CD4-positive, alpha-beta T cell (primary cell): ENCODE measurements around the gene NFATC1. TPM values are rescaled to one million over a fixed set of nuclear protein-coding genes. Genes with fewer than 3 reads are reported as not detected.

ENCODE experiments used
- ATAC-seq: fragments of 200-7000 bp; cut with Tn5 transposase; one replicate; pipeline ENCODE4 v1.10.0; 2022; ENCODE audit warnings: mild to moderate bottlenecking; ENCODE audit not compliant: poor library complexity
- CTCF ChIA-PET: fragments of 350-600 bp; sonication (Branson Sonifier 250); formaldehyde crosslinking; loops from one replicate; lab custom pipeline; 2021; ENCODE audit warnings: antibody characterized with exemption, inconsistent platforms; lab: Charles Lee
- POLR2A ChIA-PET: fragments of 350-600 bp; sonication (Branson Sonifier 250); formaldehyde crosslinking; loops from one replicate; lab custom pipeline; 2021; ENCODE audit warnings: antibody characterized with exemption, inconsistent platforms; lab: Charles Lee
- DNase-seq, 14 experiments: peaks; one replicate each; pipeline ENCODE4 v3.0.0-alpha.2; 2013 to 2020; ENCODE audit warnings: mixed read lengths in 2 of 14
- H3K27ac ChIP-seq, 2 donors: one replicate each; pipeline versions ENCODE4 v1.5.1 to v1.7.0; 2013; ENCODE audit warnings: low read length in 2 of 2, low read depth in 1 of 2, mild to moderate bottlenecking in 1 of 2
- H3K27me3 ChIP-seq, 2 experiments: 1 replicate in 1 of 2; 2 replicates in 1 of 2; pipeline versions ENCODE4 v1.6.1 to v1.7.0; 2013; ENCODE audit warnings: low read length in 2 of 2, control low read depth in 1 of 2, mild to moderate bottlenecking in 1 of 2, moderate library complexity in 1 of 2; ENCODE audit not compliant: insufficient read depth in 2 of 2, control insufficient read depth in 1 of 2
- H3K36me3 ChIP-seq: one replicate; pipeline ENCODE4 v1.6.1; 2013; ENCODE audit warnings: low read length, control low read depth; ENCODE audit not compliant: insufficient read depth
- H3K4me1 ChIP-seq: one replicate; pipeline ENCODE4 v1.6.1; 2013; ENCODE audit warnings: low read length, control low read depth; ENCODE audit not compliant: insufficient read depth
- H3K4me3 ChIP-seq: one replicate; pipeline ENCODE4 v1.5.1; 2013; ENCODE audit warnings: mild to moderate bottlenecking, low read length, moderate library complexity
- H3K9me3 ChIP-seq, 2 experiments: 1 replicate in 1 of 2; 2 replicates in 1 of 2; pipeline versions ENCODE4 v1.6.1 to v1.7.0; 2013; ENCODE audit warnings: low read length in 2 of 2, mild to moderate bottlenecking in 2 of 2, control low read depth in 1 of 2, moderate library complexity in 1 of 2; ENCODE audit not compliant: control insufficient read depth in 1 of 2, insufficient read depth in 1 of 2
- H3K27ac Mint-ChIP-seq: one replicate; pipeline ENCODE4 v1.8.0; 2020; ENCODE audit warnings: mixed read lengths
- H3K27me3 Mint-ChIP-seq: one replicate; pipeline ENCODE4 v1.8.0; 2021; ENCODE audit warnings: mixed read lengths
- H3K36me3 Mint-ChIP-seq: one replicate; pipeline ENCODE4 v1.8.0; 2021; ENCODE audit warnings: low read depth, mixed read lengths
- H3K4me1 Mint-ChIP-seq: one replicate; pipeline ENCODE4 v1.8.0; 2021; ENCODE audit warnings: low read depth, mixed read lengths
- H3K4me3 Mint-ChIP-seq: one replicate; pipeline ENCODE4 v1.8.0; 2020; ENCODE audit warnings: mild to moderate bottlenecking, mixed read lengths
- H3K9me3 Mint-ChIP-seq: one replicate; pipeline ENCODE4 v1.8.0; 2020; ENCODE audit warnings: mixed read lengths
- CTCF ChIP-seq: fragments of 200-600 bp; IDR thresholded peaks from one replicate; pipeline ENCODE4 v1.8.0; 2022; ENCODE audit warnings: antibody characterized with exemption, mild to moderate bottlenecking
- intact Hi-C, 2 experiments: fragments of 100-400 bp; cut with DNase I in 1 of 2; cut with micrococcal nuclease in 1 of 2; formaldehyde crosslinking; loops; one replicate each; pipeline versions ENCODE4 v1.15.1 to v1.9.0; 2023 to 2025; cut with DNase I, micrococcal nuclease
- total RNA-seq, 174 experiments: library from RNA in 2 of 174; stranded (reverse) in 2 of 174; gene quantifications; one replicate each; pipeline ENCODE4 v1.2.3 and lab custom pipeline; 2021 to 2026

The NFATC1 gene
- total RNA-seq, 2 experiments from 2014 or later, result 107 to 113 TPM

- no peak overlapping the region for H3K27ac ChIP-seq
- peaks cover 58% of the 10 kb centered on the region for H3K36me3 ChIP-seq
- intact Hi-C loops, result loop anchor here in 1 of 2 experiments (5.0 kb wide), 1 partner anchor 48 kb away; no protein-coding TSS in a partner anchor
- Mint-ChIP-seq H3K36me3 (peaks cover 45% of the 10 kb centered on the region), H3K9me3 (no peaks in the 10 kb centered on the region), H3K27me3 (no peaks in the 10 kb centered on the region), H3K27ac (peak overlapping the region; percentile 59), H3K4me3 (no peak overlapping the region), H3K4me1 (peaks cover 13% of the 10 kb centered on the region)
- H3K27me3 ChIP-seq, result no peaks in the 10 kb centered on the region
- ATAC-seq, result no peak
- peak in 1 of 14 experiments; percentile 0 for DNase-seq
- H3K9me3 ChIP-seq, result peaks cover 0 to 9% of the 10 kb centered on the region in 2 experiments
- ChIA-PET CTCF (no interaction called here), POLR2A (no interaction called here)
- H3K4me1 ChIP-seq, result peaks cover 24% of the 10 kb centered on the region
- H3K4me3 ChIP-seq, result no peak overlapping the region
- no peak for TF ChIP-seq CTCF
These were observed 93.5 kb downstream of the NFATC1 start for GRCh38 chr18:79489051-79489898.

GRCh38 chr18:79489899-79490625, 94.3 kb downstream of the NFATC1 start:
- intact Hi-C loops, result loop anchor here in 1 of 2 experiments (5.0 kb wide), 1 partner anchor 47 kb away; no protein-coding TSS in a partner anchor
- H3K36me3 ChIP-seq, result peaks cover 55% of the 10 kb centered on the region
- H3K4me1 ChIP-seq, result peaks cover 24% of the 10 kb centered on the region
- H3K27me3 Mint-ChIP-seq, result no peaks in the 10 kb centered on the region
- peak in 1 of 14 experiments; percentile 0 for DNase-seq
- ATAC-seq, result no peak
- no peak overlapping the region for H3K27ac ChIP-seq
- no peaks in the 10 kb centered on the region for H3K9me3 Mint-ChIP-seq
- ChIA-PET POLR2A (no interaction called here), CTCF (no interaction called here)
- peaks cover 13% of the 10 kb centered on the region for H3K4me1 Mint-ChIP-seq
- peak overlapping the region; percentile 59 for H3K27ac Mint-ChIP-seq
- H3K9me3 ChIP-seq, result peaks cover 0 to 9% of the 10 kb centered on the region in 2 experiments
- H3K36me3 Mint-ChIP-seq, result peaks cover 43% of the 10 kb centered on the region
- H3K4me3 Mint-ChIP-seq, result no peak overlapping the region
- no peak for TF ChIP-seq CTCF
- H3K4me3 ChIP-seq, result no peak overlapping the region
- no peaks in the 10 kb centered on the region for H3K27me3 ChIP-seq

- H3K4me1 Mint-ChIP-seq, result peaks cover 17% of the 10 kb centered on the region
- no peak for TF ChIP-seq CTCF
- peak overlapping the region; percentile 86 for H3K27ac Mint-ChIP-seq
- ATAC-seq, result no peak
- intact Hi-C loops, result no loop called here
- no peaks in the 10 kb centered on the region for H3K27me3 Mint-ChIP-seq
- H3K27ac ChIP-seq, result no peak overlapping the region
- H3K4me1 ChIP-seq, result peaks cover 24% of the 10 kb centered on the region
- peaks cover 54% of the 10 kb centered on the region for H3K36me3 ChIP-seq
- no peak overlapping the region for H3K4me3 ChIP-seq
- CTCF ChIA-PET, result no interaction called here
- no peaks in the 10 kb centered on the region for H3K27me3 ChIP-seq
- no peaks in the 10 kb centered on the region for H3K9me3 Mint-ChIP-seq
- POLR2A ChIA-PET, result interaction anchor here (1.0 kb wide), 1 partner anchor 33 kb away, joined by 6 read pairs; no protein-coding TSS in a partner anchor
- peaks cover 0 to 11% of the 10 kb centered on the region in 2 experiments for H3K9me3 ChIP-seq
- peak in 1 of 14 experiments; percentile 0 for DNase-seq
- H3K36me3 Mint-ChIP-seq, result peaks cover 48% of the 10 kb centered on the region
- H3K4me3 Mint-ChIP-seq, result no peak overlapping the region
These were observed 94.9 kb downstream of the NFATC1 start for GRCh38 chr18:79490626-79491041.
